Ishikawa (cell line): ENCODE measurements around the gene RPS6KA5.

Experiments
- CEBPB ChIP-seq: IDR thresholded peaks from 2 replicates; pipeline ENCODE4 v1.6.1; 2012
- CREB1 ChIP-seq: IDR thresholded peaks from 2 replicates; pipeline ENCODE4 v1.6.1; 2012; ENCODE audit warnings: low read depth
- EGR1 ChIP-seq: IDR thresholded peaks from 2 replicates; pipeline ENCODE4 v1.6.1; 2012
- EP300 ChIP-seq: IDR thresholded peaks from 2 replicates; pipeline ENCODE4 v1.6.1; 2012; ENCODE audit warnings: borderline replicate concordance
- FOXM1 ChIP-seq: IDR thresholded peaks from 2 replicates; pipeline ENCODE4 v1.6.1; 2012; ENCODE audit warnings: low read depth, borderline replicate concordance
- MAX ChIP-seq: IDR thresholded peaks from 2 replicates; pipeline ENCODE4 v1.6.1; 2012
- NFIC ChIP-seq: IDR thresholded peaks from 2 replicates; pipeline ENCODE4 v1.6.1; 2012
- RAD21 ChIP-seq: IDR thresholded peaks from 2 replicates; pipeline ENCODE4 v1.6.1; 2012; ENCODE audit warnings: low read depth
- REST ChIP-seq: IDR thresholded peaks from 2 replicates; pipeline ENCODE4 v1.6.1; 2012; ENCODE audit warnings: low read depth, mild to moderate bottlenecking
- TAF1 ChIP-seq: IDR thresholded peaks from 2 replicates; pipeline ENCODE4 v1.6.1; 2012; ENCODE audit warnings: low read depth, mild to moderate bottlenecking
- TCF12 ChIP-seq: IDR thresholded peaks from 2 replicates; pipeline ENCODE4 v1.6.1; 2012; ENCODE audit warnings: low read depth
- TEAD4 ChIP-seq: IDR thresholded peaks from 2 replicates; pipeline ENCODE4 v1.6.1; 2012
- USF1 ChIP-seq: IDR thresholded peaks from 2 replicates; pipeline ENCODE4 v1.6.1; 2012
- YY1 ChIP-seq: IDR thresholded peaks from 2 replicates; pipeline ENCODE4 v1.6.1; 2012; ENCODE audit warnings: low read depth
- ZBTB7A ChIP-seq: IDR thresholded peaks from 2 replicates; pipeline ENCODE4 v1.6.1; 2012; ENCODE audit warnings: low read depth

The RPS6KA5 gene

GRCh38 chr14:90883782-90884181 is 176.7 kb downstream of the RPS6KA5 start:
- TF ChIP-seq EP300 = no peak

DNA sequence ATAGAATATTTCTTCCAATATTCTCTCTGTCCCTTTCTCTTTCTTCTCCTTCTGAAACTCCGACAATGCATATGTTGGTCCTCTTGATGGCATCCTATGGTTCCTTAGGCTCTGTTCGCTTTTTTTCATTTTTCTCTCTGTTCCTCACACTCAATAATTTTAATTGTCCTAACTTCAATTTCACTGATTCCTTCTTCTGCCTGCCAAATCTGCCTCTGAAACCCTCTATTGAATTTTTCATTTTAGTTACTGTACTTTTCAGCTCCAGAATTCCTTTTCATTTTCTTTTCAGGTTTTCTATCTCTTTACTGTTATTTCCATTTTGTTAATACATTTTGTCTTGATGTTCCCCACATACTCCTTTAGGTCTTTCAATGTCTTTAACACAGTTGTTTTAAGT is 177.2 kb downstream of the RPS6KA5 start:
- no peak for TF ChIP-seq CEBPB
- TF ChIP-seq TAF1 = no peak
- no peak for TF ChIP-seq NFIC
- no peak for TF ChIP-seq TCF12
- no peak for TF ChIP-seq ZBTB7A
- TF ChIP-seq REST = no peak
- no peak for TF ChIP-seq CREB1

DNA sequence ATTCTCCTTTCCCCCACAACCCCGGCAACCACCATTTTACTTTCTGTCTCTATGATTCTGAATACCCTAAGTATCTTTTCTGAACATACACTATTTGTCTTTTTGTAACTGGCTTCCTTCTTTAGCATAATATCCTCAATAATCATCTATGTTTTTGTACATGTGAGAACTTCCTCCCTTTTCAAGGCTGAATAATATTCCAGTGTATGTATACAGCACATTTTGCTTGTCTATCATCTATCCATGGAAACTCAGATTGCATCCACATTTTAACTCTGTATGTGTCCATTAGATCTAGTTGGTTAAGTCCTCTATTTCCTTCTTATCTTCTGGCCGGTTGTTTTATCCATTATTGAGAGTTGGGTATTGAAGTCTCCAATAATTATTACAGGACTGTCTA is 180.2 kb downstream of the RPS6KA5 start:
- no peak for TF ChIP-seq FOXM1

- TF ChIP-seq FOXM1 (no peak), TEAD4 (no peak), TAF1 (no peak), YY1 (no peak), CEBPB (no peak), REST (no peak), EP300 (no peak)
Measured at GRCh38 chr14:90874599-90874998, 185.8 kb downstream of the RPS6KA5 start.

DNA sequence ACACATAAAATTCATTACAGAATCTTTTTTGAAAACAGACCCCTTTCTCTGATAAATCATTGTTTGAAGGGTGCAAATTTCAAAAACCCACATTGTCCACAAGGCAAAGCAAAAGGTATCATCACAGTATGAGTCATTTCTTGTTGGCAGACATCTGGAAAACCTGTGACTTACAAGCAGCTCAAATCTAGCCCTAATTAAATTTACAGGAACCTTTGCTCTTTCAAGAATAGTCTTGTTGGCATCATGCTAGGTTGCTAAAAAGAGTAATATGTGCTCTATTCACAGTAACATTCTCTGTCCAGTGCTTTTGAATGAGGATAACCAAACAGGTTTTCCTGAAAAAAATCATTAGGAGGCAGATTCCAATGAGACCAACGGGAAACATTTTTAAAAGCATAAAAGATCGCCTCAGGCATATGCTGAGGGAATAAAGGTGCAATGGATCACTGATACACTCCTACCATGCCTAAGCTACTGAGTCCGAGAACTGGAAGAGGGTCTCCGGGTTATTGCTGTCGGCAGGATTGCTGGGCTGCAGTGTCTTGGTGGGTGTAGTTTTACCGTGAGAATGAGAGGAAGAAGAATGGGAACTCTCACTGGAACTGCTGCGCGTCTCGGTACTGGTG is 188.7 kb downstream of the RPS6KA5 start:
- TF ChIP-seq NFIC = no peak
- no peak for TF ChIP-seq TEAD4
- no peak for TF ChIP-seq EGR1

GRCh38 chr14:90870950-90871604 is 189.4 kb downstream of the RPS6KA5 start:
- TF ChIP-seq YY1 = no peak
- no peak for TF ChIP-seq USF1
- no peak for TF ChIP-seq FOXM1
- TF ChIP-seq CEBPB = no peak
- no peak for TF ChIP-seq RAD21
- TF ChIP-seq TCF12 = no peak
- TF ChIP-seq TEAD4 = no peak
- no peak for TF ChIP-seq MAX
- TF ChIP-seq REST = no peak
- TF ChIP-seq EP300 = no peak
- TF ChIP-seq EGR1 = no peak
- no peak for TF ChIP-seq ZBTB7A
